ENCODE results near the gene GSG1L.

- TF ChIP-seq ZNF24 (IDR thresholded peaks at IDR 0.05) (no peak), YY1 (IDR thresholded peaks at IDR 0.05; ENCODE audit: insufficient read depth, insufficient replicate concordance, low read depth, low read length) (no peak), HNRNPH1 (optimal IDR thresholded peaks at IDR 0.05; ENCODE audit: low read depth, low read length) (no peak), TBL1XR1 (IDR thresholded peaks at IDR 0.05; ENCODE audit: borderline replicate concordance, low read length, partially characterized antibody) (no peak), SMC3 (IDR thresholded peaks at IDR 0.05; ENCODE audit: low read length) (no peak), ZNF317 (CRISPR knock-in tag; IDR thresholded peaks at IDR 0.05) (no peak), CTCF (CRISPR knock-in tag; IDR thresholded peaks at IDR 0.05) (no peak), MAX (IDR thresholded peaks at IDR 0.05) (no peak), EZH2 (conservative IDR thresholded peaks at IDR 0.05; ENCODE audit: low read depth, low read length) (no peak)
These were observed 322.9 kb downstream of the GSG1L start for GRCh38 chr16:27740496-27741201.

Data from HepG2 (cell line).